Fibroblast of lung (primary cell): ENCODE results near the gene CASKIN2. TPM values are rescaled to one million over a fixed set of nuclear protein-coding genes. Genes with fewer than 3 reads are reported as not detected.

Experiments
- DNase-seq, 2 donors: peaks; one replicate each; pipeline versions ENCODE4 v3.0.0 to v3.0.0-alpha.2; 2010; ENCODE audit warnings: low read depth in 2 of 2
- H2AFZ ChIP-seq: 2 replicates; pipeline ENCODE4 v1.5.1; 2012; ENCODE audit warnings: low read length, control low read depth, inconsistent platforms
- H3K27ac ChIP-seq: 2 replicates; pipeline ENCODE4 v1.5.1; 2011; ENCODE audit warnings: low read length, control low read depth; ENCODE audit not compliant: insufficient read depth
- H3K27me3 ChIP-seq: 2 replicates; pipeline ENCODE4 v1.5.1; 2011; ENCODE audit warnings: mild to moderate bottlenecking, low read length; ENCODE audit not compliant: control insufficient read depth, insufficient read depth
- H3K36me3 ChIP-seq: 2 replicates; pipeline ENCODE4 v1.5.1; 2011; ENCODE audit warnings: low read length; ENCODE audit not compliant: control insufficient read depth, insufficient read depth
- H3K4me1 ChIP-seq: 2 replicates; pipeline ENCODE4 v1.5.1; 2011; ENCODE audit warnings: low read length; ENCODE audit not compliant: control insufficient read depth, insufficient read depth; ENCODE audit errors: extremely low read depth
- H3K4me2 ChIP-seq: 2 replicates; pipeline ENCODE4 v1.5.1; 2011; ENCODE audit warnings: low read length, control low read depth; ENCODE audit not compliant: insufficient read depth; ENCODE audit errors: extremely low read depth
- H3K4me3 ChIP-seq, 4 experiments: fragments of 200-600 bp in 1 of 4; sonication (generic) in 1 of 4; replicated peaks in 1 of 4; 2 replicates each; pipeline ENCODE4 v1.5.1; 2011 to 2016; ENCODE audit warnings: low read length in 4 of 4, low read depth in 3 of 4, mild to moderate bottlenecking in 3 of 4, control low read depth in 2 of 4, inconsistent platforms in 1 of 4, mixed read lengths in 1 of 4; ENCODE audit not compliant: insufficient read depth in 1 of 4; ENCODE audit errors: control extremely low read depth in 1 of 4
- H3K79me2 ChIP-seq: 2 replicates; pipeline ENCODE4 v1.5.1; 2012; ENCODE audit warnings: mild to moderate bottlenecking, low read length, inconsistent platforms; ENCODE audit not compliant: control insufficient read depth, insufficient read depth
- H3K9ac ChIP-seq: 2 replicates; pipeline ENCODE4 v1.5.1; 2011; ENCODE audit warnings: mild to moderate bottlenecking, low read length, control low read depth; ENCODE audit not compliant: insufficient read depth
- H3K9me3 ChIP-seq: 2 replicates; pipeline ENCODE4 v1.5.1; 2012; ENCODE audit warnings: low read depth, low read length; ENCODE audit not compliant: control insufficient read depth, insufficient read depth
- H4K20me1 ChIP-seq: 2 replicates; pipeline ENCODE4 v1.5.1; 2011; ENCODE audit warnings: low read length; ENCODE audit not compliant: control insufficient read depth, insufficient read depth; ENCODE audit errors: extremely low read depth
- EZH2 ChIP-seq: IDR thresholded peaks from 2 replicates; pipeline ENCODE4 v1.5.1; 2012; ENCODE audit warnings: low read length, control low read depth, mild to moderate bottlenecking; ENCODE audit errors: missing control alignments
- polyA plus RNA-seq, 2 donors: library from polyadenylated mRNA; depleted of rRNA in 1 of 2; stranded (reverse) in 1 of 2; unstranded in 1 of 2; fragments of >200 nt; gene quantifications; 2 replicates each; pipeline ENCODE4 v1.2.1, GENCODE V29; 2011 to 2012; ENCODE audit warnings: missing spikeins in 1 of 2
- total RNA-seq: library from RNA; depleted of rRNA; stranded (reverse); fragments of >200 nt; gene quantifications from 2 replicates; pipeline ENCODE4 v1.2.1, GENCODE V29; 2014
- TF ChIP-seq, protein P1 (sequence below), 2 donors: IDR thresholded peaks in 1 of 2; conservative IDR thresholded peaks in 1 of 2; 1 replicate in 1 of 2; 2 replicates in 1 of 2; pipeline ENCODE4 v1.5.1; 2011 to 2012; ENCODE audit warnings: low read length in 2 of 2, control low read depth in 1 of 2, inconsistent platforms in 1 of 2, low read depth in 1 of 2, mild to moderate bottlenecking in 1 of 2

Gene CASKIN2
- total and polyA plus RNA-seq, 2 donors (not counting 1 experiment from before 2014, with no cell fraction given) = 3.4 to 8.3 TPM

DNA sequence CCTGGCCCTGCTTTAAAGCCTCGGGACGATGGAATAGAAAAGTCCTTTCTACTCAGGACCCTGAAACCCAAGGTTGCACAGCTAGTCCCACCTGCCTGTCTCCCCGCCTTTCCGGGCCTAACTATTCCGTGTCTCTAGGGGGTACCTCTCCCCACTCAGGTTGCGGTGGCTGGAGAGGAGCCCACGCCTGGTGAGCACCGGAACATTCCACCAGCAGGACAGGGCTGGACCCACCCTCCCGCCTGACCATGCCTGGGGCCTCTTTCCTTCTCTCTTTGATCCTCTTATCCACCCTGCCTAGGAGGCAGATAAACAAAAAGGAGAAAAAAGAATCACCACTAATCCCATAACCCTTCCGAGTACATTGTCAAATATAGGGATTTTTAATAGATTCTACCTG lies 21.0 kb upstream of the CASKIN2 start:
- H3K4me1 ChIP-seq = no peaks in the 10 kb centered on the region
- DNase-seq = no peak
- TF ChIP-seq EZH2 = no peak
- TF ChIP-seq, protein P1, sequence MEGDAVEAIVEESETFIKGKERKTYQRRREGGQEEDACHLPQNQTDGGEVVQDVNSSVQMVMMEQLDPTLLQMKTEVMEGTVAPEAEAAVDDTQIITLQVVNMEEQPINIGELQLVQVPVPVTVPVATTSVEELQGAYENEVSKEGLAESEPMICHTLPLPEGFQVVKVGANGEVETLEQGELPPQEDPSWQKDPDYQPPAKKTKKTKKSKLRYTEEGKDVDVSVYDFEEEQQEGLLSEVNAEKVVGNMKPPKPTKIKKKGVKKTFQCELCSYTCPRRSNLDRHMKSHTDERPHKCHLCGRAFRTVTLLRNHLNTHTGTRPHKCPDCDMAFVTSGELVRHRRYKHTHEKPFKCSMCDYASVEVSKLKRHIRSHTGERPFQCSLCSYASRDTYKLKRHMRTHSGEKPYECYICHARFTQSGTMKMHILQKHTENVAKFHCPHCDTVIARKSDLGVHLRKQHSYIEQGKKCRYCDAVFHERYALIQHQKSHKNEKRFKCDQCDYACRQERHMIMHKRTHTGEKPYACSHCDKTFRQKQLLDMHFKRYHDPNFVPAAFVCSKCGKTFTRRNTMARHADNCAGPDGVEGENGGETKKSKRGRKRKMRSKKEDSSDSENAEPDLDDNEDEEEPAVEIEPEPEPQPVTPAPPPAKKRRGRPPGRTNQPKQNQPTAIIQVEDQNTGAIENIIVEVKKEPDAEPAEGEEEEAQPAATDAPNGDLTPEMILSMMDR (conservative IDR thresholded peaks at IDR 0.05 in 1 of 2, IDR thresholded peaks at IDR 0.05 in 1 of 2; ENCODE audit: low read depth in 1 of 2, low read length in 2 of 2) = no peak

GRCh38 chr17:75535871-75536270 lies 20.5 kb upstream of the CASKIN2 start:
- H3K27ac ChIP-seq = no peak overlapping the region
- H3K27me3 ChIP-seq = peaks cover 2% of the 10 kb centered on the region
- no peaks in the 10 kb centered on the region for H4K20me1 ChIP-seq
- H3K36me3 ChIP-seq = no peaks in the 10 kb centered on the region
- no peaks in the 10 kb centered on the region for H3K79me2 ChIP-seq
- H3K9ac ChIP-seq = no peak overlapping the region
- H2AFZ ChIP-seq = no peak overlapping the region
- no peak overlapping the region for H3K4me3 ChIP-seq
- TF ChIP-seq, protein P1 (conservative IDR thresholded peaks at IDR 0.05 in 1 of 2, IDR thresholded peaks at IDR 0.05 in 1 of 2; ENCODE audit: low read depth in 1 of 2, low read length in 2 of 2) = no peak
- no peak for TF ChIP-seq EZH2
- H3K4me1 ChIP-seq = no peaks in the 10 kb centered on the region
- H3K4me2 ChIP-seq = no peak overlapping the region
- DNase-seq = no peak
- no peaks in the 10 kb centered on the region for H3K9me3 ChIP-seq

More for the DNA sequence above, 21.0 kb upstream of the CASKIN2 start:
- H3K9ac ChIP-seq = no peak overlapping the region
- no peaks in the 10 kb centered on the region for H3K36me3 ChIP-seq
- peaks cover 2% of the 10 kb centered on the region for H3K27me3 ChIP-seq
- H2AFZ ChIP-seq = no peak overlapping the region
- H3K79me2 ChIP-seq = no peaks in the 10 kb centered on the region
- H3K4me2 ChIP-seq = no peak overlapping the region
- H3K4me3 ChIP-seq = no peak overlapping the region
- H4K20me1 ChIP-seq = no peaks in the 10 kb centered on the region
- no peak overlapping the region for H3K27ac ChIP-seq
- no peaks in the 10 kb centered on the region for H3K9me3 ChIP-seq

DNA sequence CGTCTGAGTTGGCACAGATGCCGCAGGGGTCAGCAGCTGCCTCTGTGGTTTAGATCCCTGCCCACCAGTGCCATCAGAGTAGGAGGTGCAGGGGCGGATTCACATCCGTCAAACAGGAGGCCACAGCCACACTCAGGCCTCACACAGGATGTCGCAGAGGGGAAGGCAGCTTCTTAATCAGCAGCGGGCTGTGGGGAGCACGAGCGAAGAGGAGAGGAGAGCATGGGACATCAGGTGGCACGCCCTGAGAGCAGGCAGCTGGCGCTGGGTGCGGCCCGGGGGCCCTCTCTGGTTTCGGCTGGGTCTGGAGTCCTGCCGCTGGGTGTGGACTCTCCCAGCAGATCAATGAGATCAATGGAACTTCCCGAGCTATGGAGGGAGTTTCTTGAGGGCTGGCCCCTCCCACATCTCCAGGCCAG lies 19.8 kb upstream of the CASKIN2 start:
- H3K27me3 ChIP-seq = peaks cover 2% of the 10 kb centered on the region
- H3K27ac ChIP-seq = no peak overlapping the region
- no peak overlapping the region for H2AFZ ChIP-seq
- no peak for DNase-seq
- no peak overlapping the region for H3K9ac ChIP-seq
- H3K4me2 ChIP-seq = no peak overlapping the region
- TF ChIP-seq, protein P1 (conservative IDR thresholded peaks at IDR 0.05 in 1 of 2, IDR thresholded peaks at IDR 0.05 in 1 of 2; ENCODE audit: low read depth in 1 of 2, low read length in 2 of 2) = no peak
- no peak for TF ChIP-seq EZH2
- H3K36me3 ChIP-seq = no peaks in the 10 kb centered on the region
- H3K9me3 ChIP-seq = no peaks in the 10 kb centered on the region
- no peaks in the 10 kb centered on the region for H4K20me1 ChIP-seq
- H3K79me2 ChIP-seq = no peaks in the 10 kb centered on the region
- no peaks in the 10 kb centered on the region for H3K4me1 ChIP-seq
- H3K4me3 ChIP-seq = no peak overlapping the region
